ENCODE measurements around the gene BTBD2. TPM values are rescaled to one million over a fixed set of nuclear protein-coding genes. Genes with fewer than 3 reads are reported as not detected.

Gene BTBD2
- total RNA-seq, 3 donors from 2014 or later, result 12.6 to 17.2 (median 14.4) TPM

DNA sequence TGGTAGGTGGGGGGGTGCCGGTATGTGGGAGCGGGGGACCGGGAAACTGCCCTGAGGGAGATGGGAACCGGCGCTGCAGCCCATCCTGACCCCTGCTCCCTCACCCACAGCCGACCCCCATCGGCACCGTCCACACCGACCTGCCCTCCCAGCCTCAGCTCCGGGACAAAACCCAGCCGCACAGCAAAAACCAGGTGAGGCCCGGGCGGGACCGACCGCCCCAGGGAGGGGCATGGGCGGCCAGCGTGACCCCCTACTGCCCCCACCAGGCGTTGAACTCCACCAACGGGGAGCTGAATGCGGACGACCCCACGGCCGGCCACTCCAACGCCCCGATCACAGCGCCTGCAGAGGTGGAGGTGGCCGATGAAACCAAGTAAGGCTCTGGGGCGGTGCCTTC lies 35.9 kb downstream of the BTBD2 start:
- no peak overlapping the region for H3K4me3 Mint-ChIP-seq
- no peaks in the 10 kb centered on the region for H3K9me3 Mint-ChIP-seq
- no peak for ATAC-seq
- no peak for DNase-seq
- peaks cover 2% of the 10 kb centered on the region for H3K4me1 Mint-ChIP-seq (ENCODE audit: low read depth)
- H3K27me3 Mint-ChIP-seq (ENCODE audit: low read depth), result no peaks in the 10 kb centered on the region
- H3K36me3 Mint-ChIP-seq (ENCODE audit: insufficient read depth), result peaks cover 8% of the 10 kb centered on the region

DNA sequence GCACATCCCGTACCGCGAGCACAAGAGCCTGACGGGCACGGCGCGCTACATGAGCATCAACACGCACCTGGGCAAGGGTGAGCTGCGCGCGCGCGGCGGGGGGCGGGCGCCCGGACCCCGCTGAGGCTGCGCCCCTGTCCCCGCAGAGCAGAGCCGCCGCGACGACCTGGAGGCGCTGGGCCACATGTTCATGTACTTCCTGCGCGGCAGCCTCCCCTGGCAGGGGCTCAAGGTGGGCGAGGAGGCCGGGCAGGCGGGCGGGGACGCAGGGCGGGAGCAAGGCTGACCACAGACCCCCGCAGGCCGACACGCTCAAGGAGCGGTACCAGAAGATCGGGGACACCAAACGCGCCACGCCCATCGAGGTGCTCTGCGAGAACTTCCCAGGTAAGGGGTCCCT lies 36.5 kb downstream of the BTBD2 start:
- Mint-ChIP-seq H3K4me1 (ENCODE audit: low read depth) (peaks cover 2% of the 10 kb centered on the region), H3K27me3 (ENCODE audit: low read depth) (no peaks in the 10 kb centered on the region), H3K4me3 (no peak overlapping the region), H3K9me3 (no peaks in the 10 kb centered on the region), H3K36me3 (ENCODE audit: insufficient read depth) (peaks cover 8% of the 10 kb centered on the region)
- ATAC-seq (no peak), DNase-seq (no peak)

DNA sequence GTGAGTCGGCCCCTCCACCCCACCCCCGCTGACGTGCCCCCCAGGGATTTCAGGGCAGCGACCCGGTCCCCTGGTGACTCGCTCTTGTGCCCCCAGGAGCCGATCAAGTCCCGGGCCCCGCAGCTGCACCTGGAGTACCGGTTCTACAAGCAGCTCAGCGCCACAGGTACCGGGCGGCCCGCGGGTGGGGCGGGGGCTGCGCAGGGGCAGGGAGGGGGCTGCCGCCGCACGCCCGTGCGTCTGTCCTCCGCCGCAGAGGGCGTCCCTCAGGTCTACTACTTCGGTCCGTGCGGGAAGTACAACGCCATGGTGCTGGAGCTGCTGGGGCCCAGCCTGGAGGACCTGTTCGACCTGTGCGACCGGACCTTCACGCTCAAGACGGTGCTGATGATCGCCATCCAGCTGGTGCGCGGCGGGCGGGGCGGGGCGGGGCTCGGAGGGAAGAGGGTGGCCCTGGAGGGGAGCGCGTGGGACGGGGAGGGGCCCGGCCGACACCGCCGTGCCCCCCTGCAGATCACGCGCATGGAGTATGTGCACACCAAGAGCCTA lies 37.1 kb downstream of the BTBD2 start:
- no peaks in the 10 kb centered on the region for H3K27me3 Mint-ChIP-seq (ENCODE audit: low read depth)
- no peaks in the 10 kb centered on the region for H3K9me3 Mint-ChIP-seq
- no peak overlapping the region for H3K4me3 Mint-ChIP-seq
- no peak for DNase-seq
- H3K4me1 Mint-ChIP-seq (ENCODE audit: low read depth), result peaks cover 3% of the 10 kb centered on the region
- ATAC-seq, result no peak
- peaks cover 9% of the 10 kb centered on the region for H3K36me3 Mint-ChIP-seq (ENCODE audit: insufficient read depth)

DNA sequence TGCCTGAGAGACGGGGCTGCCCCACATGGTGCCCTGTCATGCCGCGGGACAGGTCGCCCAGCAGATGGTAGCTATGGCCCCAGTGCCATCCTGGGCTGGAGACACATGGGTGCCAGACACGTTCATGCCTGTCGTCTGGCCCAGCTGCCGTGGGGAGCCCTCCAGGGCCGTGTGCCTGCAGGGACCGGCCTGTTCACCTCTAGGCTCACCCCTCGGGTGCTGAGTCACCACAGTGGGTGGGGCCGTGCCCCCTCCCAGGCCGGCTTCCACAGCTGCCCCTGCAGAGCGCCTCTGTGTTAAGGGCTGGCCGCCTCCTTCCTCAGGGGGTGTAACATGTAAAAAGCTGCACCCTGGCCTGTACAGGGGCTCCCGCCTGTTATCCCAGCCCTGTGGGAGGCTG lies 38.4 kb downstream of the BTBD2 start:
- Mint-ChIP-seq H3K27me3 (ENCODE audit: low read depth) (no peaks in the 10 kb centered on the region), H3K9me3 (no peaks in the 10 kb centered on the region), H3K4me1 (ENCODE audit: low read depth) (peaks cover 5% of the 10 kb centered on the region), H3K4me3 (no peak overlapping the region), H3K36me3 (ENCODE audit: insufficient read depth) (peaks cover 9% of the 10 kb centered on the region)
- DNase-seq (no peak), ATAC-seq (no peak)

DNA sequence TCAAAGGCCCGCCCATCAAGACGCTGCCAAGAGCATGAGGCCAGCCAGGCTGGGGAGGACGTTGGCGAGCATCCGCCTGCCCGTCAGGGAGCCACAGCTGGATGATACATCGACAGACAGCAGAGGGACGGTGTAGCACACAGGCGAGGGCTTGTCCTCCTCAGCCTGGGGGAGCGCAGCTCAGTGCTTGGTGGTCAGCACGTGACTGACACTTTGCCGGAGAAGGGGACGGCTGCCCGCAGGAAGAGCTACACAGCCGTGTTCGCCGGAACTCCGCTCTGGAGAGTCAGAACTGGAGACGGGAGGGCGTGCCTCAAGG lies 40.4 kb downstream of the BTBD2 start:
- H3K9me3 Mint-ChIP-seq, result no peaks in the 10 kb centered on the region
- no peak for ATAC-seq
- no peaks in the 10 kb centered on the region for H3K27me3 Mint-ChIP-seq (ENCODE audit: low read depth)
- H3K4me1 Mint-ChIP-seq (ENCODE audit: low read depth), result peaks cover 8% of the 10 kb centered on the region
- H3K4me3 Mint-ChIP-seq, result no peak overlapping the region
- peaks cover 7% of the 10 kb centered on the region for H3K36me3 Mint-ChIP-seq (ENCODE audit: insufficient read depth)
- no peak for DNase-seq

DNA sequence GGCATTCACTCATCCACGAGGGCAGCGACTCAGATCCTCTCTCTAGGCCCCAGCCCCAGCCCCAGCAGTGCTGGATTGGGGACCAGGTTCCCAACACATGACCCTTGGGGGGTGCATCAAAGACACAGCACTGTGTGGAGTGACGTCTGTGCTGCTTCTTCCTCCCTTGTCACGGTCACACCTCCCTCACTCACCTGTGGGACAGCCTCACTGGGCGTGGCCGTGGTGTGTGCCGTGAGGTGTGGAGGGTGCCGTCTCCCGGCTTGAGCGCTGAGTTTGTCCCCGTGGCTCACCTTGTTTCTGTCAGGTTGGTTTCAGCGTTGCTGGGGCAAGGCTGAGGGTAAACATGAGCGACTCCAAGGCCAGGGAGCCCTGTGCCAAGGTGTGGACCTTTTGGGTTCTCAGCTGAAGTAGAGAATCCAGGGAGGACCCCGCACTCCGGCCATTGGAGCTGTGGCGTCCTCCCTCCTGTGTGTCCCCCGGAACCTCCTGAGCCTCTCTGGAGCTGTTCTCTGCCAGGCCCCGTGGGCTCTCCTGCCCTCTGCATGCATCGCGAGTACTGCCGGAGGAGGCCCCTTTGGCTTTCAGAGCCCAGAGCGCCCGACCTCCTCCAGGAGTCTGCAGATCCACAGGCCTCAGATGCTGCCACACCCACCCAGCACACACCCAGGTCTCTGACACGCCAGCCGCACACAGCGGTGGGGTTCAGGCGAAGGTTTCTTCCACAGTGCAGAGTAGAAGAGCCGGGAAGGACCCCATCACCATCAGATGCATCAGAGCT lies 40.9 kb downstream of the BTBD2 start:
- H3K4me3 Mint-ChIP-seq, result no peak overlapping the region
- ATAC-seq (no peak), DNase-seq (no peak)
- peaks cover 7% of the 10 kb centered on the region for H3K36me3 Mint-ChIP-seq (ENCODE audit: insufficient read depth)
- no peaks in the 10 kb centered on the region for H3K9me3 Mint-ChIP-seq
- peaks cover 8% of the 10 kb centered on the region for H3K4me1 Mint-ChIP-seq (ENCODE audit: low read depth)
- no peaks in the 10 kb centered on the region for H3K27me3 Mint-ChIP-seq (ENCODE audit: low read depth)

DNA sequence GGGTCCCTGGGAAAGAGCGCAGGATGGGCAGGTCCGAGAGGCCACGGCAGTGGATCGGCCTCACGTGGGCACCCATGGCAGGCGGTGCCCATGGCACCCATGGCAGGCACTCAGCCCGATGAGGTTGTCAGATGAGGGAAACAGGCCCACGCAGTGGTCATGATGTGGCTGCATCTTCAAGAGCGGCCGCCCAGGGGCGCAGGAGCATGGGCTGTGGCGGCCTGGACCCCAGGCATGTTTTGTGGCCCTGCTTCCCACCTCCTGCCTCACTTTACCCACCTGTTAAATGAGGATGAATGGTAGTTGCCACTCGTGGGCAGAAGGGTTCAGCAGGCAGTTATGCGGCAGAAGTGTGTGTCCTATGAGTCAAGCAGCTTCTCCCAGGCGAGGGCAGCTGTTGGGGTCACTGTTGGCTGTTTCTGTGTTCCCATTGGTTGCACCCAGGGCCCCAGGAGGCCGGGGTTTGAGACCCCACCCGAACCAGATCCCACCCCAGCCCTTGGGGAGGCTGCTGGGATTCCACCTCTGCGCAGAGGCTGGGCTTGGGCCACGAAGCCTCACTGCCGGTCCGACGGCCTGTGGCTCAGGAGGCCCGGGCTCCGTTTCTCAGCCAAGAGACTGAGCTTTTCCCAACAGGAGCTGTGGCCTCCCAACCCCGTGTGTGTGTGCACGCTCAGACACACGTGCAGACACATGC lies 44.6 kb downstream of the BTBD2 start:
- Mint-ChIP-seq H3K9me3 (no peaks in the 10 kb centered on the region), H3K4me1 (ENCODE audit: low read depth) (peaks cover 20% of the 10 kb centered on the region), H3K27me3 (ENCODE audit: low read depth) (no peaks in the 10 kb centered on the region), H3K4me3 (no peak overlapping the region), H3K36me3 (ENCODE audit: insufficient read depth) (peaks cover 8% of the 10 kb centered on the region)
- no peak for DNase-seq
- no peak for ATAC-seq

DNA sequence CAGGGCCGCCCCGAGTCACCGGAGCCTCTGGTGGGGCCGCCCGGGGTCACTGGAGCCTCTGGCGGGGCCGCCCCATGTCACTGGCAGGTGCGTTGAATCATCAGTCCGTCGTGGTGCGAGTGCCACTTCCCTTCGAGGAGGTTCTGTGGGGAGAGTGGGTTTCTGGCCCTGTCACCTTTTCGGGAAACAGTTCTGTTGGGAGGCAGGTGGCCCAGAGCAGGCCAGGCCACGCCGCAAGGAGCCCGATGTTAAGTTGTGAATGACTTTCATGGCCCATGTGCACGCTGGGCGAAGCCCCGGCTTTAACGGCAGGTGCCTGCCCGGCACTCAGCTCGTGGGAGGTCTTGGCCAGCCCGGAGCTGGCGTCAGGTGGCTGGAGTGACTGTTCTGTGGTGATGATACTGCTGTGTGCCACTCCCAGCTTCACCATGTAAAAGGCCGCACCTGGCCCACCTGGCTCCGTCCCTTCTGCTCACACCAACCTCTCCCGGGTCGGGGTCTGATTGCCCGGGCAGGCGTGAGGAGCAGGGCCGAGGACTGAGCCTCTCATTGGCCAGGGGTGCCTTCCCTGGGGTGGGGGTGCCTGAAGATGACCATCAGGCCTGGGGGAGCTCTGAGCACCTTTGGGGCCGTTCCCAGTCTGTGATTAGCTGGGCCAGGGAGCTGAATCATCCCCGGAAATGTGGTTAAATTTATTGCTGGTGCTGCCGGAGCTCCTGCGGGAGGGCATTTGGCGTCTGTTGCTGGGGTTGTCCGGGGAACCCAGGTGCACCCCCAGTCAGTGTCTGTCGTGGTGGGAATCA lies 45.3 kb downstream of the BTBD2 start:
- Mint-ChIP-seq H3K36me3 (ENCODE audit: insufficient read depth) (peaks cover 8% of the 10 kb centered on the region), H3K4me3 (no peak overlapping the region), H3K4me1 (ENCODE audit: low read depth) (peaks cover 24% of the 10 kb centered on the region), H3K27me3 (ENCODE audit: low read depth) (no peaks in the 10 kb centered on the region), H3K9me3 (no peaks in the 10 kb centered on the region)
- no peak for ATAC-seq
- no peak for DNase-seq

DNA sequence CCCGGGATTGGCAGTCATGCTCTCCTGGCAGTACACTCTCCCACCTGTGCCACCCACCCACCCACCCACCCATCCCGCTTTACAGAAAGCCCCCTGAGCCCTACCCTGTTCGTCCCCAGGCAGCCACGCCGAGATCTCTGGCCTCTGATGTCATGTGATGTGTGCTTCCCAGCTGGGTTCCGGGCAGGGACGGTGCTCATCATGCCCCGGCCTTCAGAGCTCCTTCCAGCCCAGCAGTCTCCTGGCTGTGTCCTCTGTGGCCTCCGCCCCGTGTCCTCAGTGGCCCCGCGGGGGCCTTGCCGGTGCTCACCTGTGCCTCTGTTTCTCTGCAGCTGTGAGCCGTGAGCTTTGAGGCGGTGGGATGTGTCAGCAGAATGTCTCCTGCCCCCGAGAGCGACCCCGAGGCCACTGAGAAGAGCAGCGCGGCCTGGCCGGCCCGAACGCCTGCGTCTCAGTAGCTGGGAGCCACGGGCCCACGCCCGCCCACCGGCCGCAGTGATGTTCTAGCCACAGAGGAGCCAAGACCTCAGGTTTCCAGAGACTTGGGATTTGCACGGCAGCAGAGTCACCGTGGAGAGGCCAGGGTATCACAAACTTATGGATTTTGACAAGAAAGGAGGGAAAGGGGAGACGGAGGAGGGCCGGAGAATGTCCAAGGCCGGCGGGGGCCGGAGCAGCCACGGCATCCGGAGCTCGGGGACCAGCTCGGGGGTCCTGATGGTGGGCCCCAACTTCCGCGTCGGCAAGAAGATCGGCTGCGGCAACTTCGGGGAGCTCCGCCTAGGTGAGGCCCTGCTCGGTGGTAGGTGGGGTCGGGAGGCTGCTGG lies 46.1 kb downstream of the BTBD2 start:
- Mint-ChIP-seq H3K9me3 (no peaks in the 10 kb centered on the region), H3K4me1 (ENCODE audit: low read depth) (peaks cover 24% of the 10 kb centered on the region), H3K36me3 (ENCODE audit: insufficient read depth) (peaks cover 5% of the 10 kb centered on the region), H3K4me3 (no peak overlapping the region), H3K27me3 (ENCODE audit: low read depth) (no peaks in the 10 kb centered on the region)
- ATAC-seq (no peak), DNase-seq (no peak)

DNA sequence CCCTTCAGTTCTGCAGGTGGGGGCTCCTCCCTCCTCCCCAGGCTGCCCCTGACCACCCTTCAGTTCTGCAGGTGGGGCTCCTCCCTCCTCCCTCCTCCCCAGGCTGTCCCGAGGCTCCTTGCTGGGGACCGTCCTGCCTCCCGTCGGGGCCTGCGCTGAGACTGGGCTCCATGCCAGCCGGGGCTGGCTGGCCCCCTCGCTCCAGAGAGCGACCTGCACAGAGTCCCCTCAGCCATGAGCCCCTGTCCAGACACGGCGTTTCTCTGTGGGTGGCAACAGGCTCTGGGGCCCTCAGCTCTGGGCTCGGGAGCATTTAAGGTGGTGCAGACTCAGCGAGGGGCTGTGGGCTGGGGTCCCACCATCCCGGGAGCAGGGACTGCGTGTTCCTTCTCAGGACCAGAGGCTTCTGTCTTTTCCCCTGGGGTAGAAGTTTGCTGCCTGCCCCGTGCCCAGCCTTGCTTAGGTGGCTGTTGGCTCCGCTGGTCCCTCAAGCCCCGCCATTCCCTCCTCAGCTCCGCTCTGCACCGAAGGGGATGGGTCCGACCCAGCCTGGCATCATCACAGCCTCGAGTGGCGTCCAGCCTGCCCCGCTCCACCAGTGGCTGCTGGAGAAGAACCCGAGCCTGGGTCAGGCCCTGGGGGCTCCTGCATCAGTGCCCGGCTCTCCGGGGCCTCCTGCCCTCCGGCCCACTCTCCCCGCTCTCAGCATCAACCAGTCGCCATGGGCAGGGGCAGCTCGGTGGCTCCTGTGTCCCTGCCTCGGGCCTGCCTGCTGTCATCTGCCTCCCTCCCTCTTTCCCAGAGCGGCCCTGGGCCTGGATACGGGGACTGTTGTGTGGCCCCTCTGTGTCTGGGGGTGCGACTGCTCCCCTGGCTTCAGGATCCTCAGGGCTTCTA lies 47.0 kb downstream of the BTBD2 start:
- H3K36me3 Mint-ChIP-seq (ENCODE audit: insufficient read depth), result peaks cover 4% of the 10 kb centered on the region
- H3K4me1 Mint-ChIP-seq (ENCODE audit: low read depth), result peaks cover 23% of the 10 kb centered on the region
- ATAC-seq (no peak), DNase-seq (no peak)
- H3K27me3 Mint-ChIP-seq (ENCODE audit: low read depth), result no peaks in the 10 kb centered on the region
- no peaks in the 10 kb centered on the region for H3K9me3 Mint-ChIP-seq
- H3K4me3 Mint-ChIP-seq, result no peak overlapping the region

DNA sequence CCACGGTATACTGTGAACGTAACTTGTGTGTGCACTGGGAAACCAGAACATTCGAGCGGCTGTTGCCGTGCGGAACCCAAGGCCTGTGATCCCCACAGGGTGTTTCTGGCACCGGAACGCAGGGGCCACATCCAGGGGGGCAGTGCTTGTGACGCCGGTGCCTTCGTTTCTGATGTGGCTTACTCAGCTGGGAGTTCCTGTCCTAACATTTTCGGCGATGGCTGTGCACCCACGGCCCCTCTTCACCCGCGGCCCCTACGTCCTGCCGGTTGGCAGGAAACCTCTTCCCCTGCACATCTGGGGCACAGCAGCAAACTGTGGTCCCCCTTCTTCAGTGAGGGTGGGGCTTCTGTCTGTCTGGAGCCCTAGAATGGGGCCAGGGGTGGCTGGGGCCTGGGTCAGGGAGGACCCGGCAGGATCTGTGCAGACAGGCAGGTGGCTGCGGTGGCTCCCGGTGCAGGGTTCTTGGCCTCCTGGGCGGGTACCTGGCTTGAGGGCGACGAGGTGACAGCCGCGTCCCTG lies 48.4 kb downstream of the BTBD2 start:
- no peaks in the 10 kb centered on the region for H3K9me3 Mint-ChIP-seq
- DNase-seq, result no peak
- peaks cover 19% of the 10 kb centered on the region for H3K4me1 Mint-ChIP-seq (ENCODE audit: low read depth)

DNA sequence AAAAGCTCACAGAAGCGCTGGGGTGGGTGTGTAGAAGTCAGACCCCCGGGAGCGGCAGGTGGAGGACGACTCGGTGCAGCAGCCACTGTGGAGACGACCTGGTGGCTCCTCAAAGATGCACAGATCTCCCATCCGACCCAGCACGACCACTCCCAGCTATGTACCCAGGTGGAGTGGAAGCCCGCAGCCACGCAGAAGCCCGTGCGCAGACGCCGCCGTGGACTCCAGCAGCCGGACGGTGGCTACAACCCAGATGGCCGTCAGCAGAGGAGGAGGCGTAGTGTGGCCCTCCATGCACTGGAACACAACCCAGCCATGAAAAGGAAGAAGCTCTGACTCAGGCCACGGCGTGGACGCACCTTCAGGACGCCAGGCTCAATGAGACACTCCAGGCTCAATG lies 52.8 kb downstream of the BTBD2 start:
- H3K36me3 Mint-ChIP-seq (ENCODE audit: insufficient read depth), result no peaks in the 10 kb centered on the region
- DNase-seq (no peak), ATAC-seq (no peak)
- no peak overlapping the region for H3K4me3 Mint-ChIP-seq
- H3K4me1 Mint-ChIP-seq (ENCODE audit: low read depth), result peaks cover 21% of the 10 kb centered on the region
- H3K27me3 Mint-ChIP-seq (ENCODE audit: low read depth), result no peaks in the 10 kb centered on the region
- H3K9me3 Mint-ChIP-seq, result no peaks in the 10 kb centered on the region

More for the DNA sequence above, 48.4 kb downstream of the BTBD2 start:
- ATAC-seq, result peak; percentile 72 to 75
- Mint-ChIP-seq H3K27me3 (ENCODE audit: low read depth) (no peaks in the 10 kb centered on the region), H3K4me3 (peak overlapping the region; percentile 37), H3K36me3 (ENCODE audit: insufficient read depth) (peaks cover 2% of the 10 kb centered on the region)
